IMR-90 (cell line): ENCODE data around the gene TCF12.

ENCODE experiments used
- BHLHE40 ChIP-seq: fragments of 150-350 bp; IDR thresholded peaks from 2 replicates; pipeline ENCODE4 v1.6.1; 2016; ENCODE audit warnings: mild to moderate bottlenecking, low read depth, low read length
- CEBPB ChIP-seq: IDR thresholded peaks from 2 replicates; pipeline ENCODE4 v1.6.1; 2012; ENCODE audit warnings: low read depth, low read length, improper control_type of control experiment
- CTCF ChIP-seq: conservative IDR thresholded peaks from 2 replicates; pipeline ENCODE4 v1.5.1; 2012; ENCODE audit warnings: mild to moderate bottlenecking, low read depth, low read length, improper control_type of control experiment
- FOS ChIP-seq: fragments of 150-350 bp; IDR thresholded peaks from 2 replicates; pipeline ENCODE4 v1.6.1; 2016; ENCODE audit warnings: low read depth, low read length
- POLR2A ChIP-seq: IDR thresholded peaks from 2 replicates; pipeline ENCODE4 v1.6.1; 2012; ENCODE audit warnings: mild to moderate bottlenecking, low read depth, low read length
- RAD21 ChIP-seq: IDR thresholded peaks from 2 replicates; pipeline ENCODE4 v1.6.1; 2012; ENCODE audit warnings: low read length, improper control_type of control experiment
- RFX5 ChIP-seq: IDR thresholded peaks from 2 replicates; pipeline ENCODE4 v1.8.0; 2012; ENCODE audit warnings: low read depth, mild to moderate bottlenecking, low read length, moderate library complexity
- SMC3 ChIP-seq: fragments of 150-350 bp; IDR thresholded peaks from 2 replicates; pipeline ENCODE4 v1.6.1; 2016; ENCODE audit warnings: low read depth, mild to moderate bottlenecking, antibody characterized with exemption, low read length, moderate library complexity
- TF ChIP-seq, protein P1 (sequence below): fragments of 150-350 bp; IDR thresholded peaks from 2 replicates; pipeline ENCODE4 v1.6.1; 2016; ENCODE audit warnings: low read depth, mild to moderate bottlenecking, low read length, moderate library complexity, borderline replicate concordance
- TF ChIP-seq, protein P2 (sequence below): fragments of 150-350 bp; IDR thresholded peaks from 2 replicates; pipeline ENCODE4 v1.6.1; 2017; ENCODE audit warnings: mild to moderate bottlenecking, antibody characterized with exemption, low read length, low read depth

DNA sequence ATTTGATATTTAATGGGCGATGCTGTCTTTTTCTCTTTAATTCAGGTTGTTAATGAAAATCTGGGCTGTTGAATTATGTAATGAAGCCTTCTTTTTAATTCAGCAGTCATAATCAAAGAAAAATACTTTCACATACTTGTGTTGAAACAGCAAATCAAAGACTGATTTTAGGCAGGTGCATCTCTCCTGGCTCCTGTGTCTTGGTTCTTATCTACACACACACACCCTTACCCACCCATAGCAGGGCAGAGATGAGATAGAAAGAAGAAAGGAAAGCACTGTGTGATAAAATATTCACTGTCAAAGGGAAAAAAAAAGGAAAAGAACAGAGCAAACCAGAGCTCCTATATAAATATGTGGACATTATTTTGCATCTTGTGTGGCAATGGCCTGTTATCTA lies 327.3 kb downstream of the TCF12 start:
- TF ChIP-seq CTCF: no peak
- no peak for TF ChIP-seq POLR2A
- TF ChIP-seq RFX5: no peak
- TF ChIP-seq, protein P1, sequence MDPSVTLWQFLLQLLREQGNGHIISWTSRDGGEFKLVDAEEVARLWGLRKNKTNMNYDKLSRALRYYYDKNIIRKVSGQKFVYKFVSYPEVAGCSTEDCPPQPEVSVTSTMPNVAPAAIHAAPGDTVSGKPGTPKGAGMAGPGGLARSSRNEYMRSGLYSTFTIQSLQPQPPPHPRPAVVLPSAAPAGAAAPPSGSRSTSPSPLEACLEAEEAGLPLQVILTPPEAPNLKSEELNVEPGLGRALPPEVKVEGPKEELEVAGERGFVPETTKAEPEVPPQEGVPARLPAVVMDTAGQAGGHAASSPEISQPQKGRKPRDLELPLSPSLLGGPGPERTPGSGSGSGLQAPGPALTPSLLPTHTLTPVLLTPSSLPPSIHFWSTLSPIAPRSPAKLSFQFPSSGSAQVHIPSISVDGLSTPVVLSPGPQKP: no peak
- no peak for TF ChIP-seq RAD21
- TF ChIP-seq SMC3: no peak
- TF ChIP-seq, protein P2, sequence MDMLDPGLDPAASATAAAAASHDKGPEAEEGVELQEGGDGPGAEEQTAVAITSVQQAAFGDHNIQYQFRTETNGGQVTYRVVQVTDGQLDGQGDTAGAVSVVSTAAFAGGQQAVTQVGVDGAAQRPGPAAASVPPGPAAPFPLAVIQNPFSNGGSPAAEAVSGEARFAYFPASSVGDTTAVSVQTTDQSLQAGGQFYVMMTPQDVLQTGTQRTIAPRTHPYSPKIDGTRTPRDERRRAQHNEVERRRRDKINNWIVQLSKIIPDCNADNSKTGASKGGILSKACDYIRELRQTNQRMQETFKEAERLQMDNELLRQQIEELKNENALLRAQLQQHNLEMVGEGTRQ: no peak
- no peak for TF ChIP-seq BHLHE40
- no peak for TF ChIP-seq CEBPB
- no peak for TF ChIP-seq FOS
